Effector CD8-positive, alpha-beta T cell (primary cell): Measurements from ENCODE around the gene ITPKB.
"Not testable (repeated sequence)": the region's sequence is repeated elsewhere in the genome, so short reads cannot be mapped to it uniquely, and the experiment has no call there.

Source experiments
- DNase-seq: peaks from one replicate; lab custom pipeline; 2025; lab: John Stamatoyannopoulos, UW

The ITPKB gene

GRCh38 chr1:226730836-226731235 is 8.2 kb downstream of the ITPKB start:
- DNase-seq = no peak

- DNase-seq = no peak
These were observed 9.0 kb downstream of the ITPKB start for GRCh38 chr1:226730071-226730470.

- no peak for DNase-seq
These were observed 10.6 kb downstream of the ITPKB start for GRCh38 chr1:226728448-226728847.

- no peak for DNase-seq
These were observed 13.2 kb downstream of the ITPKB start for GRCh38 chr1:226725897-226726267.

- no peak for DNase-seq
These were observed 15.2 kb downstream of the ITPKB start for GRCh38 chr1:226723657-226724532.

DNA sequence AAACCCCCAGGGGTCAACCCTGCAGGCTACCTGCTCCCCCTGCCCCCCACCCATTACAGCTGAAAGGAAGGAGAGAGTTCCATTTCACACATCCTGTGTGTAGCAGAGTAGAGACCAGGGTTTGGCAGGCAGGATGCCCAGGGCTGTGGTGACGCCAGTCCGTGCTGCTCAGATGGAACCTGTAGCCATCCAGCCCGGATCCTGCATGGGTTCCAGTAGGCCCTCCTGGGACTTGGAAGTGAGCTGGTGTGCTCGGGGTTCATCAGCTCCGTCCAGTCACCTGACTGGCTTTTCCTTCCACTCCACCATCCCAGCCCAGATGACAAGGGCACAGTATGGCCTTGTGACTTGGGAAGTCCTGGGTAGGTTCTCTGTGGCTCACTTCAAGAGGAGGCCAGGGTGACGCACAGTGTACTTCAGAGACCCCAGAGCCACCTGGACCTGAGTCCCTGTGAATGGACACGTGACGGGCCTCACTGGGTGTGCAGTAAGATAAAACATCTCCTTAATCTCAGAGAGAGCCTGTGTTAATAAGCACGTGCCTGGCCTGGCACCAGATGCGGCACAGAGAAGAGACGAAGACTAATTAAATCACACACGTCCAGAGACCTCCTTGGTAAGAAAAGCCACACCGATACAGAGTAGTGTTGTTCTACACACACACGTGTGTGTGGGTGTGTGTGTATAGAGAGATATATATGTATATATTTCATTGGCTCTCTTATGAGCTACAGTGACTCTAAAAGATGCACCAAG is 16.0 kb downstream of the ITPKB start:
- DNase-seq = no peak

DNA sequence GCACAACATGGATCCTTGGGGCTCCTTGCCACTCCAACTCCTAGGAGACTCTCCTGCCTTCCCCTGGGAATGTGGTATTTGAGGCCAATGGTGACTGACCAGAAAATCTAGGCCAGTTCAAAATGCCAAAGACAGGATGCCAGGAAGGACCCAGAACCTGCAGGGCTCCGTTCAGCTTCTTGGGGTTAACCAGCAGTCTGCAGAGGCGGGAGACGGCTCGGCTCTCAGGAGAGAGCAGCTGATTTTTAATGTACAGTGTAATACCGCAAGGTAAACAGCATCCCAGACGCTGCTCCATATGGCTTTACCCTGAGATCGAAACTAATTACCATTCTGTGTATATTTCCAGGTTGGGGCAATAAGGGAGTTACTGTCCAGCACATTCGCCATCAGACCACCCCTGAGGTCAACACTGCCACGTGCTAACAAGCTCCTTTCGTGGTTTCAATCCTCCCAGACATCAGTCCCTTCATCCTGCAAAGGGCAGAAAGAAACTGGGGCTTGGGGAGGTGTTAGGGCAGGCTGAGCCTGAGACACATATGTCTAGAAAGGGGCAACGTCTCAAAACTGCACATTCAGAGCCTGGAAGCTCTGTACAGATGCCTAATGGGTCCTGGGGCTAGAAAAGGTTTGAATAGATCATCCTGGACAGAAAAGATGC is 16.7 kb downstream of the ITPKB start:
- no peak for DNase-seq

DNA sequence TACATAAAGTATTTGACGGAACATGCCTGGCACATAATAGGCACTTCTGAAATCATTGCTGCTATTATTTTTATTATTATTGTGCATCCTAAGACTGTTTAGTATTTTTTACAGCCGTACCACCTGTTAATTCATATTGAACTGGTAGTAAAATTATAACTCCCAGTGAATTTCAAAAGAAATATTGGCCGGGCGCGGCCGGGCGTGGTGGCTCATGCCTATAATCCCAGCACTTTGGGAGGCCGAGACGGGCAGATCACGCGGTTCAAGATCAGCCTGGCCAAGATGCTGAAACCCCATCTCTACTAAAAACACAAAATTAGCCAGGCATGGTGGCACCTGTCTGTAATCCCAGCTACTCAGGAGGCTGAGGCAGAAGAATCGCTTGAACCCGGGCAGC is 18.5 kb downstream of the ITPKB start:
- not testable (repeated sequence) for DNase-seq

- DNase-seq = no peak
These were observed 19.3 kb downstream of the ITPKB start for GRCh38 chr1:226719596-226720387.

DNA sequence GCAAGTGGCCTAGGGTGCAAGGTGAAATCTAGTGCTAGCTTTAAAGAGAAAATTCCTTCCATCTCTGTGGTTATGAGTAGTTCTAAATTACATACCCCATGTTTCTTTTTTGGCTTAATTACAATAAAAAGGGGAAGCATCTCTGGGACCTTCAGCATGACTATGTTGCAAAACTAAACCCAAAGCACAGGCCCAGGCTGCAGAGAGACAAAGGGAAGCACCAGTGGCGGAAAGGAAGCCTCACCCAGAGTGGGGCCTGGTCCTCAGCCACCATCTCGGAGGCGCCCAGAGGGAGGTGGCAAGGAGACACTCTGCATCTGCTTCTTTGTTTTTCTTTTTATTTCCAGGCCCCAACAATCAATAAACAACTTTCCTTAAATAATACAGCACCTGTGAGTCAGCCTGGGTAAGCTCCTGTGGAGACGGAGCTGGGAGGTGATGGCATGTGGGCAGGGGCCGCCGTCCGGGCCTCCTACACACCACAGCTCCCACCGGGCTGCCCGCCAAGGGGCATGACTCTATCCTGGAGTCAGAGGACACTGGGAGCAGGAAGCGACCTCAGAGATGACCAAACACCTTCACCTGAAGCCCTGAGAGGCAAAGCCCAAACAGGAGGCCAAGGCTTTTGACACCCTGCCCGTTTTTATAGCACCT is 21.7 kb downstream of the ITPKB start:
- DNase-seq = no peak

- no peak for DNase-seq
These were observed 22.5 kb downstream of the ITPKB start for GRCh38 chr1:226716577-226716976.

- no peak for DNase-seq
These were observed 24.9 kb downstream of the ITPKB start for GRCh38 chr1:226714148-226714547.

DNA sequence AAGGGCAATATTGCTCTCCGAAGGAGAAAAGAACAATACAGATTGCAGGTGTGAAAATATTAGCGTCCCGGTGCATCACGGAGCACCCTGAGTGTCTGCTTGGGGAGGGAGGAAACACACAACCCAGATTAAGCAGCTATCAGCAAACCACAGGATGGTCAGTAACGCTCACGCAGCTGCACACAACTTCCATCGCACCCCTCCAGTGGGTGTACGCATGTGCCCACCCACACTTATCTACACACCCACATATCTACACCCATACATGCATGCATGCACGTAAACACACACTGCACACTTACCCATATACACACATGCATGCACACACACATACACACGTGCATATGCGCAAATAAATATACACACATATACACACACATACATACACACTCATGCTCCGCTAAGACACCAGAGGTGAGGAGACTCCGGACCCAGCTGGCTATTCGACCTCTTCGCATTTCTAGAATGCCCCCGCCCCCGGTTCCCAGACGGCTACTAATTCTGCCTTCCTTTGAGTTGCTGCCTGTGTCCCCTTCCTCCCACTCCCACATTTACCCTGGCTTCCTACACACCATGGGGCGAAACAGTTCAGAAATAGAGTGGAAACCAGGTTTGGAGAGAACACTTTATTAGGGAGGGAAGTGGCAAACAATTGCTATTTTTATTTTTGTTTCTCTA is 26.2 kb downstream of the ITPKB start:
- DNase-seq = no peak

- DNase-seq = peak; percentile 36
These were observed 26.9 kb downstream of the ITPKB start for GRCh38 chr1:226711976-226712741.

GRCh38 chr1:226710501-226710900 is 28.6 kb downstream of the ITPKB start:
- DNase-seq = no peak

GRCh38 chr1:226709953-226710352 is 29.1 kb downstream of the ITPKB start:
- DNase-seq = no peak

GRCh38 chr1:226708967-226709396 is 30.1 kb downstream of the ITPKB start:
- no peak for DNase-seq

DNA sequence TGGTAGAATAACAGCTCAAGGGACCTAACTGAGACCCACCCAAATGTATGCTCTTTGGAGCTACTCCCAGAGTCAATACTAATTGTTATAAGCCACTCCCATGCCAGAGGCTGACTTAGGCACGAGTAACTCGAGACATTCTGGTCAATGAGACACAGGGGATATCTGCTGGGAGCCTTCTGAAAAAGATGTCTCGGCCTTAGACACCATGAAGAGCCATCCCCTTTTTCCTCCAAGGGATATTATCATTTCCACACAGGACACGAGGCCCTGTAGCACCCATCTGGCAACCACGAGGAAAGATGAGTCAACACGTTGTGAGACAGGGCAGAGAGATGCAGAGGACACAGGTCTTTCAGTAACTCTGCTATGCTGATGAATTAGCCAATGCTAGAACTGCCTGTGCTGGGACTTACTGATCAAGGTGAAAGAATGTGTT is 30.7 kb downstream of the ITPKB start:
- DNase-seq = no peak

DNA sequence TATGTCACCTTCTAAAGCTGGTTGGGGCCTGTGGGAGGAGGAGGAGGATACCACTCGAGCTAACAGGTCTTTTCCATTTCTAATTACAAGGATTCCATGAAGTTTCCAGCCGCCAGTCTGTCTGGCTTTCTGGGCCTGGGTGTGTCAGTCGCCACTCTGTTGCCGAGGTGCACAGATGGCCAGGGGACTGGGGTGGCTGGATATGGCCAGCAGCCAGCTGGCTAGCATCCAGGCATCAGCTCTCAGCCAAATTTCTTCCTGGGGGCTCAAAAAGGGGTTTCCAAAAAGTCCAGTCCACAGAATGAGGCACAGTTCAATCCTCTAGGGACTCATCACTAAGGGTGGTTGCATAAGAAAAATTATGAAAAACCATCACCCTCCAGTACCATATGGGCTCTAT is 32.4 kb downstream of the ITPKB start:
- no peak for DNase-seq
